Measurements from ENCODE around the gene CCDC39. TPM values are rescaled to one million over a fixed set of nuclear protein-coding genes. Genes with fewer than 3 reads are reported as not detected.
"Not testable (repeated sequence)": the region's sequence is repeated elsewhere in the genome, so short reads cannot be mapped to it uniquely, and the experiment has no call there.

Gene CCDC39
- total and polyA plus RNA-seq, 9 donors = 0.30 to 5.4 (median 0.74) TPM; not detected in 1

DNA sequence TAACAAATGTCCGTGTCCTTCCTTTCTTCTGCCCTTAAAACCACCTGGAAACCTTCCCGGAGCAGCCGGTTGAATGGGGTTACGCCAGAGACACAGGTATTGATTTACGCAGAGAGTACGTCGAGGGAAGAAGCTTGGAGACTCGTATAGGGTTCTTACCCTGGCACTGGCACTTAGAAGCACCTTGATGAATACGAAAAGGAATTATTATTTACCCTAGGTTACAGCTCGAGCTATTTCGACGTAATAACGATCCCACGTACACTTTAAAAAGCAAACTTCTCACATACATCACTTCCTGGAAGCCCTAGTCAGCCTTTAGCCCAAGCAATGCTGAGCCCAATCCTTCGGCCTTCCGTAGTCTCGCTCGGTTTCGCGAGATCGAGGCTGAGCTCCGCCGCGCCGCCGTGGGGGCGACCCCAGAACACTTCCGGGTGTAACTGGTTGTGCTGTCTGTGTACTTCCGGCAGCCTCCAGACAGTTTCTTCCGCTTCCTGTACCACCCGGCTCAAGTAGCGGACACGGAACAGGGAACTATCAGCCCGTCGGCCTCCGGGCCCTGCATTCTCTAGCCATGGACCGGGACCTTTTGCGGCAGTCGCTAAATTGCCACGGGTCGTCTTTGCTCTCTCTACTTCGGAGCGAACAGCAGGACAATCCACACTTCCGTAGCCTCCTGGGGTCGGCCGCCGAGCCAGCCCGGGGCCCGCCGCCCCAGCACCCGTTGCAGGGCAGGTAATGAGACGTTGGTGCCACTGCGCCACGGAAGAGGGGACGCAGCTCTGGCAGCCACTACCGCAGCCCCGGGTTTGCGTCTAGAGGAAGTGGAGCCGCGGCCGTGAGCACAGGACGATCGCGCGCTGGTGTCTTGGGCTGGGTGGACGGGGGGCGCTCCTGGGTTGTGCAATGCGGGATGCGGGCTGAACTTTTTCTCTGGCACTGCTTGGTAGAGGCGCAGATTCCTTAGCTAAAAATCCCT lies 77.3 kb downstream of the CCDC39 start, which contains the start of gene TTC14:
TSS of gene TTC14 (plus strand) at position 476 of the 979 bp plus-strand sequence. CDS start at position 575, 99 bp downstream.
- Histone ChIP-seq H3K36me3 (no peaks in the 10 kb centered on the region), H3K4me1 (ENCODE audit: insufficient read depth) (peaks cover 2% of the 10 kb centered on the region), H3K9me3 (no peaks in the 10 kb centered on the region), H3K27me3 (no peaks in the 10 kb centered on the region), H3K4me3 (peak within 1 kb of the TSS; percentile 88), H3K27ac (peak within 1 kb of the TSS in 1 of 2 donors; percentile 36)
- peak; percentile 89 to 95 (median 93) for DNase-seq
- TF ChIP-seq POLR2A (IDR thresholded peaks at IDR 0.05) (peak; percentile 34), EP300 (IDR thresholded peaks at IDR 0.05) (no peak)
- TF ChIP-seq, protein P1, sequence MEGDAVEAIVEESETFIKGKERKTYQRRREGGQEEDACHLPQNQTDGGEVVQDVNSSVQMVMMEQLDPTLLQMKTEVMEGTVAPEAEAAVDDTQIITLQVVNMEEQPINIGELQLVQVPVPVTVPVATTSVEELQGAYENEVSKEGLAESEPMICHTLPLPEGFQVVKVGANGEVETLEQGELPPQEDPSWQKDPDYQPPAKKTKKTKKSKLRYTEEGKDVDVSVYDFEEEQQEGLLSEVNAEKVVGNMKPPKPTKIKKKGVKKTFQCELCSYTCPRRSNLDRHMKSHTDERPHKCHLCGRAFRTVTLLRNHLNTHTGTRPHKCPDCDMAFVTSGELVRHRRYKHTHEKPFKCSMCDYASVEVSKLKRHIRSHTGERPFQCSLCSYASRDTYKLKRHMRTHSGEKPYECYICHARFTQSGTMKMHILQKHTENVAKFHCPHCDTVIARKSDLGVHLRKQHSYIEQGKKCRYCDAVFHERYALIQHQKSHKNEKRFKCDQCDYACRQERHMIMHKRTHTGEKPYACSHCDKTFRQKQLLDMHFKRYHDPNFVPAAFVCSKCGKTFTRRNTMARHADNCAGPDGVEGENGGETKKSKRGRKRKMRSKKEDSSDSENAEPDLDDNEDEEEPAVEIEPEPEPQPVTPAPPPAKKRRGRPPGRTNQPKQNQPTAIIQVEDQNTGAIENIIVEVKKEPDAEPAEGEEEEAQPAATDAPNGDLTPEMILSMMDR (IDR thresholded peaks at IDR 0.05) = no peak
- intact Hi-C loops (cut with DNase I) = no loop called here
- WGBS, 3 donors = 2 to 3% (median 3%) methylated on average over 69 to 70 of the region's 70 CpGs

DNA sequence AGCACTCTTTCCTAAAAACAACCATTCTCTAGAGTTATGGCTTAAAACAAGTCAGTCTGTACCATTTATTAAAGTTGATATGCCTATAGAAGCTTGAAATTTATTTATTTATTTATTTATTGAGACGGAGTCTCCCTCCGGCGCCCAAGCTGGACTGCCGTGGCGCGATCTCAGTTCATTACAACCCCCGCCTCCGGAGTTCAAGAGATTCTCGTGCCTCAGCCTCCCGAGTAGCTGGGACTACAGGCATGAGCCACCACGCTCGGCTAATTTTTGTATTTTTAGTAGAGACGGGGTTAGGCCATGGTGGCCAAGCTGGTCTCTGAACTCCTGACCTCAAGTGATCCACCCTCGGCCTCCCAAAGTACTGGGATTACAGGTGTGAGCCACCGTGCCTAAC lies 78.8 kb downstream of the CCDC39 start:
- no peak for DNase-seq
- Histone ChIP-seq H3K27ac (no peak overlapping the region), H3K4me3 (no peak overlapping the region), H3K27me3 (no peaks in the 10 kb centered on the region), H3K4me1 (ENCODE audit: insufficient read depth) (peaks cover 2% of the 10 kb centered on the region), H3K9me3 (no peaks in the 10 kb centered on the region), H3K36me3 (no peaks in the 10 kb centered on the region)
- WGBS, 3 donors = 94 to 96% (median 95%) methylated on average over 15 of the region's 15 CpGs
- TF ChIP-seq POLR2A (IDR thresholded peaks at IDR 0.05) = no peak
- TF ChIP-seq, protein P1 (IDR thresholded peaks at IDR 0.05) = no peak
- TF ChIP-seq EP300 (IDR thresholded peaks at IDR 0.05) = no peak
- intact Hi-C loops (cut with DNase I) = no loop called here

DNA sequence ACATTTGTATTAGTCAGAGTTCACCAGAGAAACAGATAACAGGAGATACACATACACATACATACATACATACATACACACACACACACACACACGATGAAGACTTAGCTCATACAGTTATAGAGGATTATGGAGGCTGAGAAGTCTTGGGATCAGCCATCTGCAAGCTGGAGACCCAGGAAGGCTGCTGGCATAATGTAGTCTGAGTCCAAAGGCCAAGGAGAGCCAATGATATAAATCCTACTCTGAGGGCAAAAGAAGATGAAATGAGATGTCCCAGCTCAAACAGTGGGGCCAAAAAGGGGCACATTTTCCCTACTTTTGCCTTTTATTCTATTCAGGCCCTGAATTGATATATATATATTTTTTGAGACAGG lies 83.7 kb downstream of the CCDC39 start:
- Histone ChIP-seq H3K4me1 (ENCODE audit: insufficient read depth) (no peaks in the 10 kb centered on the region), H3K36me3 (no peaks in the 10 kb centered on the region), H3K4me3 (no peak overlapping the region), H3K27ac (no peak overlapping the region), H3K9me3 (no peaks in the 10 kb centered on the region), H3K27me3 (no peaks in the 10 kb centered on the region)
- intact Hi-C loops (cut with DNase I) = loop anchor here in 3 of 4 donors (5.0 to 10.0 kb wide), 5 partner anchors 668 to 791 kb away; no protein-coding TSS in a partner anchor
- TF ChIP-seq EP300 (IDR thresholded peaks at IDR 0.05) = no peak
- TF ChIP-seq POLR2A (IDR thresholded peaks at IDR 0.05) = no peak
- TF ChIP-seq, protein P1 (IDR thresholded peaks at IDR 0.05) = no peak
- DNase-seq = no peak
- WGBS, 3 donors = 22 to 47% (median 29%) methylated on average over 1 of the region's 1 CpG

DNA sequence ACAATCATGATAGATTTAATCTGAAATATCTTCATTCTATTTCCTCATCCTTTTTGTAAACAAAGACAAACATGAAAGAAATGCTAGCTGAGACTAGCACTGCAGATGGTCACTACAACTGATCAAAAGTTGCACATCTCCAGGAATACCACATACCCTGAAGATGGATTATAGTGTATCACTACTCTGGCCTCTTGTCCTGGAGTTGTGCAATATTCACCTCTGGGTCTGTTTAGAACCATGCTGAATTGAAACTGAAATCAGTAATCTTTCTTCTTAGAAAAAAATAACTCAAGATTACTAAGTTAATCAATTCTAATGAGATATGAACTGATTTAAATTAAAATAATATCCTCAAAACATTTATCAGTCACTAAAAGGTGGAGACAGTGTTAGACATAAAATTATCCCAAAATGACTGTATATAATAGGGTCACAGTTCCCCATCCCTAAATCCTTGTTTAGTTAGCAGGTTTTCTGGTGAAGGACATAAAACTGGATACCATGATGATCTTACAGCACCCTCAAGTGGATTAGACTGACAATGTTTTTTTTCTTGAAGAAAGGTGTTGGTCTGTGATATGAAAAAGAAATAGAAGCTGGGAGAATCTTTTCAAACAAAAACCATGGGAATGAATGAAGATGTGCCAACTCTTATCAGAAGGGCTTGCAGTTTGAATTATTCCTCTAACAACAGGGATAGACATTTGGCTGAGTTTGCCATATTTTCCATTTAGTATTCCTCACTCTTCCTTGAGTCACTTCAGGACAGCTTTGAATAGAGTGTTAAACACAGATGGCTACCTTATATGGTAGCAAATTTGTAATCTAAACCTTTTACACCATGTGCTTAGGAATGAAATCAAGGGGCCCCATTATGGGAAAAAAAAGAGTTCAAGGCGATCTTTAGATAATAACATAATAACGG lies 84.4 kb downstream of the CCDC39 start:
- Histone ChIP-seq H3K36me3 (no peaks in the 10 kb centered on the region), H3K27me3 (no peaks in the 10 kb centered on the region), H3K9me3 (no peaks in the 10 kb centered on the region), H3K4me3 (no peak overlapping the region), H3K27ac (no peak overlapping the region), H3K4me1 (ENCODE audit: insufficient read depth) (no peaks in the 10 kb centered on the region)
- intact Hi-C loops (cut with DNase I) = loop anchor here in 3 of 4 donors (5.0 to 10.0 kb wide), 5 partner anchors 668 to 790 kb away; no protein-coding TSS in a partner anchor
- WGBS, 3 donors = 18 to 48% (median 29%) methylated on average over 2 of the region's 2 CpGs
- no peak for DNase-seq
- no peak for TF ChIP-seq POLR2A (IDR thresholded peaks at IDR 0.05)
- TF ChIP-seq, protein P1 (IDR thresholded peaks at IDR 0.05) = peak; percentile 38 to 72 (median 47)

DNA sequence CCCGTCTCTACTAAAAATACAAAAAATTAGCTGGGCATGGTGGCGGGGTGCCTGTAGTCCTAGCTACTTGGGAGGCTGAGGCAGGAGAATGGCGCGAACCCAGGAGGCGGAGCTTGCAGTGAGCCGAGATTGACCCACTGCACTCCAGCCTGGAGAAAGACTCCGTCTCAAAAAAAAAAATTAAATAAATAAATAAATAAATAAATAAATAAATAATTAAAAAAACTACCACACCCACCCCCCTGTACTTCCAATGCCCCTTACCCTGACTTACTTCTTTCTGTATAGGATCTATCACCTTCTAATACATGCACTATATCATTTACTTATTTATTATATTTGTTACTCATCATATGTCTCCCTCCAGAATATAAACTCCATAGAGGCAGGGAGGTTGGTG lies 85.7 kb downstream of the CCDC39 start:
- not testable (repeated sequence) for H3K9me3 ChIP-seq; H3K4me3 ChIP-seq; H3K27me3 ChIP-seq; H3K27ac ChIP-seq; H3K36me3 ChIP-seq; H3K4me1 ChIP-seq (ENCODE audit: insufficient read depth); DNase-seq
- WGBS, 3 donors = 93 to 97% (median 96%) methylated on average over 7 of the region's 7 CpGs
- intact Hi-C loops (cut with DNase I) = loop anchor here in 2 of 4 donors (10.0 kb wide), 3 partner anchors 669 to 789 kb away; no protein-coding TSS in a partner anchor

All from ovary (tissue), 9 donors.